Liver (tissue), 9 donors: ENCODE results near the gene BMX. TPM values are rescaled to one million over a fixed set of nuclear protein-coding genes. Genes with fewer than 3 reads are reported as not detected.
A peak's percentile ranks its signal among the peaks of the same experiment; 100 is the strongest.

ENCODE experiments used
- DNase-seq: peaks from one replicate; pipeline ENCODE4 v3.0.0-alpha.2; 2017; ENCODE audit warnings: low spot score
- H3K27ac ChIP-seq, 2 donors: one replicate each; pipeline ENCODE4 v1.7.0; 2013; ENCODE audit warnings: inconsistent platforms in 2 of 2, low read length in 2 of 2, control low read depth in 1 of 2, low read depth in 1 of 2, mild to moderate bottlenecking in 1 of 2
- H3K27me3 ChIP-seq, 4 donors: one replicate each; pipeline versions ENCODE4 v1.6.1 to v1.7.0; 2013; ENCODE audit warnings: low read length in 3 of 4, inconsistent platforms in 1 of 4, mild to moderate bottlenecking in 1 of 4, moderate library complexity in 1 of 4; ENCODE audit not compliant: control insufficient read depth in 4 of 4, insufficient read depth in 4 of 4
- H3K36me3 ChIP-seq, 4 donors: one replicate each; pipeline versions ENCODE4 v1.6.1 to v1.7.0; 2013; ENCODE audit warnings: low read length in 3 of 4, mild to moderate bottlenecking in 3 of 4, low read depth in 1 of 4, moderate library complexity in 1 of 4; ENCODE audit not compliant: control insufficient read depth in 4 of 4, insufficient read depth in 3 of 4
- H3K4me1 ChIP-seq, 4 donors: one replicate each; pipeline versions ENCODE4 v1.6.1 to v1.7.0; 2013; ENCODE audit warnings: low read length in 3 of 4, mild to moderate bottlenecking in 3 of 4, moderate library complexity in 1 of 4; ENCODE audit not compliant: control insufficient read depth in 4 of 4, insufficient read depth in 4 of 4
- H3K4me3 ChIP-seq, 3 donors: one replicate each; pipeline versions ENCODE4 v1.6.1 to v1.7.0; 2013; ENCODE audit warnings: low read length in 3 of 3, control low read depth in 1 of 3, low read depth in 1 of 3, mild to moderate bottlenecking in 1 of 3
- H3K9ac ChIP-seq, 2 donors: one replicate each; pipeline ENCODE4 v1.7.0; 2013; ENCODE audit warnings: low read length in 2 of 2, mild to moderate bottlenecking in 2 of 2, moderate library complexity in 2 of 2, control low read depth in 1 of 2, low read depth in 1 of 2
- H3K9me3 ChIP-seq, 4 donors: one replicate each; pipeline versions ENCODE4 v1.6.1 to v1.7.0; 2013; ENCODE audit warnings: low read length in 3 of 4; ENCODE audit not compliant: control insufficient read depth in 4 of 4
- CTCF ChIP-seq: fragments of 150-350 bp; IDR thresholded peaks from 2 replicates; pipeline ENCODE4 v1.5.1; 2017; ENCODE audit warnings: improper control_type of control experiment, low read depth, low read length; ENCODE audit not compliant: missing input control
- EGR1 ChIP-seq, 2 donors: IDR thresholded peaks; 2 replicates each; pipeline ENCODE4 v1.6.1; 2016 to 2018; ENCODE audit warnings: antibody characterized with exemption in 2 of 2, low read depth in 2 of 2
- FOXA1 ChIP-seq: IDR thresholded peaks from 2 replicates; pipeline ENCODE4 v1.6.1; 2016; ENCODE audit warnings: antibody characterized with exemption
- FOXA2 ChIP-seq: IDR thresholded peaks from 2 replicates; pipeline ENCODE4 v1.6.1; 2016; ENCODE audit warnings: antibody characterized with exemption
- GABPA ChIP-seq, 2 donors: IDR thresholded peaks in 1 of 2; conservative IDR thresholded peaks in 1 of 2; 2 replicates each; pipeline ENCODE4 v1.6.1; 2016; ENCODE audit warnings: antibody characterized with exemption in 2 of 2, mild to moderate bottlenecking in 1 of 2, moderate library complexity in 1 of 2
- HNF4A ChIP-seq, 2 donors: conservative IDR thresholded peaks; 2 replicates each; pipeline ENCODE4 v1.6.1; 2016; ENCODE audit warnings: antibody characterized with exemption in 2 of 2, mild to moderate bottlenecking in 2 of 2
- HNF4G ChIP-seq: IDR thresholded peaks from 2 replicates; pipeline ENCODE4 v1.6.1; 2016; ENCODE audit warnings: antibody characterized with exemption
- JUND ChIP-seq, 2 donors: IDR thresholded peaks; 2 replicates each; pipeline ENCODE4 v1.6.1; 2016; ENCODE audit warnings: antibody characterized with exemption in 2 of 2
- MAX ChIP-seq: IDR thresholded peaks from 2 replicates; pipeline ENCODE4 v1.6.1; 2016; ENCODE audit warnings: antibody characterized with exemption
- NR2F2 ChIP-seq: IDR thresholded peaks from 2 replicates; pipeline ENCODE4 v1.6.1; 2016; ENCODE audit warnings: antibody characterized with exemption
- RAD21 ChIP-seq, 2 donors: IDR thresholded peaks; 2 replicates each; pipeline ENCODE4 v1.6.1; 2016; ENCODE audit warnings: antibody characterized with exemption in 2 of 2, mild to moderate bottlenecking in 2 of 2
- REST ChIP-seq: IDR thresholded peaks from 2 replicates; pipeline ENCODE4 v1.6.1; 2016; ENCODE audit warnings: antibody characterized with exemption, mild to moderate bottlenecking
- RXRA ChIP-seq, 2 donors: IDR thresholded peaks; 2 replicates each; pipeline ENCODE4 v1.6.1; 2017 to 2018; ENCODE audit warnings: antibody characterized with exemption in 2 of 2, mild to moderate bottlenecking in 1 of 2
- SP1 ChIP-seq: IDR thresholded peaks from 2 replicates; pipeline ENCODE4 v1.6.1; 2018; ENCODE audit warnings: antibody characterized with exemption, mild to moderate bottlenecking
- TAF1 ChIP-seq: conservative IDR thresholded peaks from 2 replicates; pipeline ENCODE4 v1.6.1; 2016; ENCODE audit warnings: antibody characterized with exemption, mild to moderate bottlenecking
- YY1 ChIP-seq: IDR thresholded peaks from 2 replicates; pipeline ENCODE4 v1.6.1; 2016; ENCODE audit warnings: antibody characterized with exemption, mild to moderate bottlenecking
- ZBTB33 ChIP-seq: IDR thresholded peaks from 2 replicates; pipeline ENCODE4 v1.6.1; 2016; ENCODE audit warnings: antibody characterized with exemption
- WGBS: extraction: QIAGEN DNeasy Blood & Tissue Kit; methylation state at CpG from one replicate; pipeline ENCODE4 v1.1.7; 2013; 5-methylcytosine and 5-hydroxymethylcytosine counted together
- polyA plus RNA-seq, 2 donors: library from polyadenylated mRNA; stranded (reverse) in 1 of 2; unstranded in 1 of 2; fragments of 200-250 nt in 1 of 2; fragments of >200 nt in 1 of 2; fragmentation: Nextera tagmentation in 1 of 2; extraction: Ambion mirVana in 1 of 2; gene quantifications; one replicate each; pipeline versions ENCODE4 v1.2.1 to v1.2.3, GENCODE V29; 2013 to 2015
- total RNA-seq, 2 donors: library from RNA; depleted of rRNA; stranded (reverse); fragments of >200 nt; gene quantifications; one replicate each; pipeline ENCODE4 v1.2.3, GENCODE V29; 2014
- TF ChIP-seq, protein P1 (sequence below): IDR thresholded peaks from 2 replicates; pipeline ENCODE4 v1.6.1; 2016; ENCODE audit warnings: antibody characterized with exemption
- donor health status: healthy.
- donor health status: healthy.
- donor health status: healthy.
- donor health status: healthy.
- donor health status: healthy.

BMX gene
- total and polyA plus RNA-seq, 4 donors: 0.23 to 0.67 (median 0.33) TPM

DNA sequence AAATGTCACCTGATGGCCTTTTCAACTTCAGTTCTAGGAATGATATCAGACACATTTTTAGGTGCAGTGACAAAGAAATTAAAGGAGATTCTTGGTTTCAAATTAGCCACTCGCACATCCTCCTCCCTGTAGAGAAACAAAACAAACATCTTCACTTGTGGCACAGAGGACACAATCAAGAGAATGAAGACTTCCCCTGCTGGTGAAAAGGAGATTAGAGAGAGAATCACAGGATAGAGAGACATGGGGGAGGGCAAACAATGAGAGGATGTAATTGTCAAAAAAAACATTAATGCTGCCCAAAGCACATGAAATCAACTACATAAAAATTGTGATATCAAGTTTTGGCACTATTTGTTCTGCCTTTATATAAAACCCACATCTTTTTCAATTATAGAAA lies 65.6 kb downstream of the BMX start:
- no peaks in the 10 kb centered on the region for H3K9me3 ChIP-seq
- no peak for TF ChIP-seq EGR1 (IDR thresholded peaks at IDR 0.05; ENCODE audit: low read depth in 2 of 2)
- peak in 1 of 2 donors; percentile 8 for TF ChIP-seq RAD21 (IDR thresholded peaks at IDR 0.05)
- H3K27ac ChIP-seq: no peak overlapping the region
- H3K9ac ChIP-seq: no peak overlapping the region
- H3K27me3 ChIP-seq: peaks cover 0 to 2% (median 0%) of the 10 kb centered on the region in 4 donors
- WGBS: 80% methylated on average over 1 of the region's 1 CpG
- no peak overlapping the region for H3K4me3 ChIP-seq
- DNase-seq: no peak
- no peaks in the 10 kb centered on the region for H3K4me1 ChIP-seq
- peaks cover 0 to under 1% (median 0%) of the 10 kb centered on the region in 4 donors for H3K36me3 ChIP-seq

DNA sequence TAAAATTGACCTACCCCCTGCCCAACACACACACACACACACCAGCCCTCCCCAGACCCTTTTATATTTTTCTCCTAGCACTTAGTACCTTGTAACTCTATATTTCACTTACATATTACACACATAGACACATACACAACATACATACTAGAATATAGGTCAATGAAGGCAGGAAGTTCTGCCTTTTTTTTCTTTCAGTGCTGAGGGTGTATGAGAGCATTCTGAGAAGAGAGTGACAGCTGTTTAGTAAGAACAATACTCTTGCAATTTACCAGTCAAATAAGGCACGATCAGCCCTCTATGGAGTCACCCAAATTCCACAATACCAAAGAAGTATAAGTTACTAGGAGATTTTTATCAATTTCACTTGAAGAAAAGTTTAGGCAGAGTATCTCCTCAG lies 66.7 kb downstream of the BMX start:
- WGBS: 85% methylated on average over 1 of the region's 1 CpG
- no peak for TF ChIP-seq ZBTB33
- TF ChIP-seq, protein P1, sequence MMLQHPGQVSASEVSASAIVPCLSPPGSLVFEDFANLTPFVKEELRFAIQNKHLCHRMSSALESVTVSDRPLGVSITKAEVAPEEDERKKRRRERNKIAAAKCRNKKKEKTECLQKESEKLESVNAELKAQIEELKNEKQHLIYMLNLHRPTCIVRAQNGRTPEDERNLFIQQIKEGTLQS: no peak
- no peak for TF ChIP-seq SP1
- TF ChIP-seq MAX: no peak
- no peak for TF ChIP-seq JUND (IDR thresholded peaks at IDR 0.05)
- TF ChIP-seq HNF4G: no peak
- no peak for TF ChIP-seq NR2F2
- no peak for TF ChIP-seq YY1
- TF ChIP-seq RXRA (IDR thresholded peaks at IDR 0.05): no peak
- no peak for TF ChIP-seq REST
- TF ChIP-seq TAF1: no peak
- TF ChIP-seq FOXA2: no peak
- no peak for TF ChIP-seq GABPA (IDR thresholded peaks at IDR 0.05 in 1 of 2, conservative IDR thresholded peaks at IDR 0.05 in 1 of 2)
- TF ChIP-seq RAD21 (IDR thresholded peaks at IDR 0.05): no peak
- TF ChIP-seq CTCF: no peak
- TF ChIP-seq HNF4A (conservative IDR thresholded peaks at IDR 0.05): no peak
- no peak for TF ChIP-seq EGR1 (IDR thresholded peaks at IDR 0.05; ENCODE audit: low read depth in 2 of 2)
- TF ChIP-seq FOXA1: no peak
- no peak overlapping the region for H3K27ac ChIP-seq

More for the DNA sequence above, 66.7 kb downstream of the BMX start:
- Histone ChIP-seq H3K36me3 (no peaks in the 10 kb centered on the region), H3K9ac (no peak overlapping the region), H3K9me3 (no peaks in the 10 kb centered on the region), H3K4me3 (no peak overlapping the region), H3K27me3 (peaks cover 0 to 2% (median 0%) of the 10 kb centered on the region in 4 donors), H3K4me1 (no peaks in the 10 kb centered on the region)
- DNase-seq: no peak
